ENCODE measurements around the gene WEE1.

DNA sequence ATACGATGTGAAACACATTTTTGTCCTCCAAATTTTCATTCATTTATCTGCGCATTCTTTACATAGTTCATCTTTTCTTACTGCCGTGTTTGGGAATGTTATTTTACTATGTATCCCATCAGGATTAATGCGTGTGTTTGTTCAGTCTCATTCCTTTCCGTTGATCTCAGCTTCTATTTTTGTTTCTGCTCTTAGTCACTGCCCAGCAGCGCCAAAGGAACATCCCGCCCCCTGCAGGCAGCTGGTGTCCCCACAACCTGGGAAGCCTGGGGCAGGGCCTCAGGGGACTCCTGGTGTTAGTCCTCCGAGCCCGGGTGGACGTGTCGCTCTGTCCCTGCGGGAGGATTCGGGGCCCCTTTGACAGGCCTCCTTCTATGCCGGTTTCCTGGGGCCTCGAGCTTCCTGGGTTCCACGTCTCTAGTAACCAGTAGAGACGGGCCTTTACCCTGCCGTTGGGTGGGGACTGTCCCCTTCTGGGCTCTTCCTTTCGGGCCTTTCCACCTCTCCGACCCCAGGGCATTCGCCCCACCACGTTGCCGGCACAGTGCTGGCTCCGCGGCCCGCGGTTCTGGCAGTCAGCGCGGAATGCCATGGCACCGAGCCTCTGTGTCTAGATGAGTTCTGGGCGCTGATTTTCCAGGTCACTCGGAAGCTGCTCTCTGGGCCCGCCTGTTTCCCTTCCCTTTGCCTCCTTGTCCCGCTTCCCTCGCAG lies 39.8 kb downstream of the WEE1 start:
- TF ChIP-seq, protein P1, sequence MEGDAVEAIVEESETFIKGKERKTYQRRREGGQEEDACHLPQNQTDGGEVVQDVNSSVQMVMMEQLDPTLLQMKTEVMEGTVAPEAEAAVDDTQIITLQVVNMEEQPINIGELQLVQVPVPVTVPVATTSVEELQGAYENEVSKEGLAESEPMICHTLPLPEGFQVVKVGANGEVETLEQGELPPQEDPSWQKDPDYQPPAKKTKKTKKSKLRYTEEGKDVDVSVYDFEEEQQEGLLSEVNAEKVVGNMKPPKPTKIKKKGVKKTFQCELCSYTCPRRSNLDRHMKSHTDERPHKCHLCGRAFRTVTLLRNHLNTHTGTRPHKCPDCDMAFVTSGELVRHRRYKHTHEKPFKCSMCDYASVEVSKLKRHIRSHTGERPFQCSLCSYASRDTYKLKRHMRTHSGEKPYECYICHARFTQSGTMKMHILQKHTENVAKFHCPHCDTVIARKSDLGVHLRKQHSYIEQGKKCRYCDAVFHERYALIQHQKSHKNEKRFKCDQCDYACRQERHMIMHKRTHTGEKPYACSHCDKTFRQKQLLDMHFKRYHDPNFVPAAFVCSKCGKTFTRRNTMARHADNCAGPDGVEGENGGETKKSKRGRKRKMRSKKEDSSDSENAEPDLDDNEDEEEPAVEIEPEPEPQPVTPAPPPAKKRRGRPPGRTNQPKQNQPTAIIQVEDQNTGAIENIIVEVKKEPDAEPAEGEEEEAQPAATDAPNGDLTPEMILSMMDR (conservative IDR thresholded peaks at IDR 0.05; ENCODE audit: low read depth in 2 of 2): peak; percentile 95 to 96
- TF ChIP-seq, protein P2, sequence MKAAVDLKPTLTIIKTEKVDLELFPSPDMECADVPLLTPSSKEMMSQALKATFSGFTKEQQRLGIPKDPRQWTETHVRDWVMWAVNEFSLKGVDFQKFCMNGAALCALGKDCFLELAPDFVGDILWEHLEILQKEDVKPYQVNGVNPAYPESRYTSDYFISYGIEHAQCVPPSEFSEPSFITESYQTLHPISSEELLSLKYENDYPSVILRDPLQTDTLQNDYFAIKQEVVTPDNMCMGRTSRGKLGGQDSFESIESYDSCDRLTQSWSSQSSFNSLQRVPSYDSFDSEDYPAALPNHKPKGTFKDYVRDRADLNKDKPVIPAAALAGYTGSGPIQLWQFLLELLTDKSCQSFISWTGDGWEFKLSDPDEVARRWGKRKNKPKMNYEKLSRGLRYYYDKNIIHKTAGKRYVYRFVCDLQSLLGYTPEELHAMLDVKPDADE (IDR thresholded peaks at IDR 0.05): peak; percentile 15; the same call in 1 of the 2 replicates
- TF ChIP-seq EZH2 (IDR thresholded peaks at IDR 0.05; ENCODE audit: low read depth, unreplicated experiment) (no peak), EZH2phosphoT487 (IDR thresholded peaks at IDR 0.05; ENCODE audit: unreplicated experiment) (no peak), CREB1 (CRISPR knock-in tag; IDR thresholded peaks at IDR 0.05; ENCODE audit: low read depth) (no peak), JUNB (IDR thresholded peaks at IDR 0.05; ENCODE audit: unreplicated experiment) (no peak), POLR2AphosphoS5 (IDR thresholded peaks at IDR 0.05; ENCODE audit: low read depth) (no peak), NANOG (IDR thresholded peaks at IDR 0.05; ENCODE audit: borderline replicate concordance) (peak; percentile 76), ZNF331 (CRISPR knock-in tag; IDR thresholded peaks at IDR 0.05; ENCODE audit: low read depth) (no peak)
- TF ChIP-seq, protein P3, sequence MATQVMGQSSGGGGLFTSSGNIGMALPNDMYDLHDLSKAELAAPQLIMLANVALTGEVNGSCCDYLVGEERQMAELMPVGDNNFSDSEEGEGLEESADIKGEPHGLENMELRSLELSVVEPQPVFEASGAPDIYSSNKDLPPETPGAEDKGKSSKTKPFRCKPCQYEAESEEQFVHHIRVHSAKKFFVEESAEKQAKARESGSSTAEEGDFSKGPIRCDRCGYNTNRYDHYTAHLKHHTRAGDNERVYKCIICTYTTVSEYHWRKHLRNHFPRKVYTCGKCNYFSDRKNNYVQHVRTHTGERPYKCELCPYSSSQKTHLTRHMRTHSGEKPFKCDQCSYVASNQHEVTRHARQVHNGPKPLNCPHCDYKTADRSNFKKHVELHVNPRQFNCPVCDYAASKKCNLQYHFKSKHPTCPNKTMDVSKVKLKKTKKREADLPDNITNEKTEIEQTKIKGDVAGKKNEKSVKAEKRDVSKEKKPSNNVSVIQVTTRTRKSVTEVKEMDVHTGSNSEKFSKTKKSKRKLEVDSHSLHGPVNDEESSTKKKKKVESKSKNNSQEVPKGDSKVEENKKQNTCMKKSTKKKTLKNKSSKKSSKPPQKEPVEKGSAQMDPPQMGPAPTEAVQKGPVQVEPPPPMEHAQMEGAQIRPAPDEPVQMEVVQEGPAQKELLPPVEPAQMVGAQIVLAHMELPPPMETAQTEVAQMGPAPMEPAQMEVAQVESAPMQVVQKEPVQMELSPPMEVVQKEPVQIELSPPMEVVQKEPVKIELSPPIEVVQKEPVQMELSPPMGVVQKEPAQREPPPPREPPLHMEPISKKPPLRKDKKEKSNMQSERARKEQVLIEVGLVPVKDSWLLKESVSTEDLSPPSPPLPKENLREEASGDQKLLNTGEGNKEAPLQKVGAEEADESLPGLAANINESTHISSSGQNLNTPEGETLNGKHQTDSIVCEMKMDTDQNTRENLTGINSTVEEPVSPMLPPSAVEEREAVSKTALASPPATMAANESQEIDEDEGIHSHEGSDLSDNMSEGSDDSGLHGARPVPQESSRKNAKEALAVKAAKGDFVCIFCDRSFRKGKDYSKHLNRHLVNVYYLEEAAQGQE (IDR thresholded peaks at IDR 0.05; ENCODE audit: unreplicated experiment): no peak
